VCaP (cell line): ENCODE data around the gene EEF2.

Experiments
- H3K27ac ChIP-seq: fragments of 450-650 bp; 2 replicates; pipeline ENCODE4 v1.5.1; 2017
- CTCF ChIP-seq: fragments of 450-650 bp; conservative IDR thresholded peaks from 2 replicates; pipeline ENCODE4 v1.5.1; 2017; ENCODE audit warnings: mild to moderate bottlenecking, moderate library complexity

The EEF2 gene

DNA sequence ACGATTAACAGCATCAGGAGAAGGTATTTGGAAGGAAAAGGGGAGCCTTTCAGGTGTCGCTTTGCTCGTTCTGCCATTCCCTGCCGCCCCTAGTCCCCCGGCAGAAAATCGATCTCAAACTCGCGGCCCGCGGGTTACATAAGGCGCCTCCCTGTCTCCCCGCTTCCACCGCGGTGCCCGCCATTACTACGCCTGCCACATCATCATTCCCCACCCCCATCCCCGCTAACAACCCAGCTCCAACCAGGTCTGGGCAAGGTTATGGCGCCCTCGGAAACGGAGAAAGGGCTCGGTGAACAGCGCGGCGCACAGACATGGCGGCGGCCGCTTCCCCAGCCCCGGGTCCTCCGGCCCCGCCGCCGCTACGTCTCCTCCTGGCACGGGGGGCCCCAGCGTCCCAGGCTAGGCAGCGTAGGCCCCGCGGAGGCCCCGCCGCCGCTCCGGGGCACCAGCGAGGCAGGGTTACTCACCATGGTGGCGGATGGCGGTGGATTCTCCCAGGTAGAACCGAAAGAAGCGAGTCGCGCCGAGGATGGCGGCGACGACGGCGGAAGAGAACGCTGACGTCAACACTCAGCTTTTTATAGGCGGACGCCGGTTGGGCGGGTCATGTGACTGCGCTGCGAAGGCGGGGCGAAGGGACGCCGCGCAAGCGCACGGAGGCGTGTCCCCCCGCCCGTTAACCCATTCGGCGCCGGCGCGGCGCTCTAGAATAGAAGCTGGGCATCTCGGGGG is at the start of gene EEF2:
Gene EEF2, minus strand, starts transcription at position 556 of the 735 bp plus-strand sequence. Its CDS starts 83 bp downstream, at position 473.
- TF ChIP-seq CTCF = no peak
- peak within 1 kb of the TSS; percentile 84 for H3K27ac ChIP-seq

GRCh38 chr19:4034048-4035017 is 49.1 kb upstream of the EEF2 start:
- TF ChIP-seq CTCF = no peak
- no peak overlapping the region for H3K27ac ChIP-seq

GRCh38 chr19:4033028-4033956 is 48.0 kb upstream of the EEF2 start:
- no peak for TF ChIP-seq CTCF
- H3K27ac ChIP-seq = no peak overlapping the region

GRCh38 chr19:4032436-4032835 is 47.2 kb upstream of the EEF2 start:
- no peak overlapping the region for H3K27ac ChIP-seq
- TF ChIP-seq CTCF = no peak

GRCh38 chr19:4031420-4031819 is 46.2 kb upstream of the EEF2 start:
- TF ChIP-seq CTCF = no peak
- no peak overlapping the region for H3K27ac ChIP-seq

GRCh38 chr19:4030981-4031380 is 45.7 kb upstream of the EEF2 start:
- no peak overlapping the region for H3K27ac ChIP-seq
- no peak for TF ChIP-seq CTCF
